ENCODE measurements around the gene ABCC9.
"Not testable (repeated sequence)": the region's sequence is repeated elsewhere in the genome, so short reads cannot be mapped to it uniquely, and the experiment has no call there.

ABCC9 gene

GRCh38 chr12:21800011-21800410 is 141.2 kb downstream of the ABCC9 start:
- DNase-seq (ENCODE audit: low read depth, low spot score) = no peak
- TF ChIP-seq CTCF (IDR thresholded peaks at IDR 0.05; ENCODE audit: low read depth, low read length) = no peak
- no peak overlapping the region for H3K4me3 ChIP-seq (ENCODE audit: low read depth, low read length)
- in situ Hi-C loops (cut with HindIII; ENCODE audit: low sequenced_read_pairs) = no loop called here

GRCh38 chr12:21797539-21797938 is 143.7 kb downstream of the ABCC9 start:
- no peak overlapping the region for H3K4me3 ChIP-seq (ENCODE audit: low read depth, low read length)
- in situ Hi-C loops (cut with HindIII; ENCODE audit: low sequenced_read_pairs) = no loop called here
- DNase-seq (ENCODE audit: low read depth, low spot score) = no peak
- no peak for TF ChIP-seq CTCF (IDR thresholded peaks at IDR 0.05; ENCODE audit: low read depth, low read length)

GRCh38 chr12:21795648-21796328 is 145.4 kb downstream of the ABCC9 start:
- no peak for DNase-seq (ENCODE audit: low read depth, low spot score)
- in situ Hi-C loops (cut with HindIII; ENCODE audit: low sequenced_read_pairs) = no loop called here
- TF ChIP-seq CTCF (IDR thresholded peaks at IDR 0.05; ENCODE audit: low read depth, low read length) = no peak
- H3K4me3 ChIP-seq (ENCODE audit: low read depth, low read length) = no peak overlapping the region

GRCh38 chr12:21794807-21795595 is 146.2 kb downstream of the ABCC9 start:
- H3K4me3 ChIP-seq (ENCODE audit: low read depth, low read length); in situ Hi-C loops (cut with HindIII; ENCODE audit: low sequenced_read_pairs); DNase-seq (ENCODE audit: low read depth, low spot score): not testable (repeated sequence)

- DNase-seq (ENCODE audit: low read depth, low spot score); H3K4me3 ChIP-seq (ENCODE audit: low read depth, low read length); in situ Hi-C loops (cut with HindIII; ENCODE audit: low sequenced_read_pairs): not testable (repeated sequence)
Measured at GRCh38 chr12:21789687-21790086, 151.5 kb downstream of the ABCC9 start.

- DNase-seq (ENCODE audit: low read depth, low spot score) = no peak
- H3K4me3 ChIP-seq (ENCODE audit: low read depth, low read length) = no peak overlapping the region
- in situ Hi-C loops (cut with HindIII; ENCODE audit: low sequenced_read_pairs) = no loop called here
- no peak for TF ChIP-seq CTCF (IDR thresholded peaks at IDR 0.05; ENCODE audit: low read depth, low read length)
Measured at GRCh38 chr12:21788089-21788983, 152.9 kb downstream of the ABCC9 start.

- DNase-seq (ENCODE audit: low read depth, low spot score) = no peak
- no peak for TF ChIP-seq CTCF (IDR thresholded peaks at IDR 0.05; ENCODE audit: low read depth, low read length)
- no peak overlapping the region for H3K4me3 ChIP-seq (ENCODE audit: low read depth, low read length)
- in situ Hi-C loops (cut with HindIII; ENCODE audit: low sequenced_read_pairs) = no loop called here
Measured at GRCh38 chr12:21786041-21786531, 155.1 kb downstream of the ABCC9 start.

- in situ Hi-C loops (cut with HindIII; ENCODE audit: low sequenced_read_pairs); DNase-seq (ENCODE audit: low read depth, low spot score); H3K4me3 ChIP-seq (ENCODE audit: low read depth, low read length): not testable (repeated sequence)
Measured at GRCh38 chr12:21782723-21783122, 158.5 kb downstream of the ABCC9 start.

Measured in astrocyte of the spinal cord (primary cell).